ENCODE data around the gene HPSE. TPM values are rescaled to one million over a fixed set of nuclear protein-coding genes. Genes with fewer than 3 reads are reported as not detected.

The HPSE gene
- total RNA-seq, 1 donor from 2014 or later, result 1.8 TPM

- Mint-ChIP-seq H3K4me3 (ENCODE audit: unreplicated experiment) (no peak overlapping the region), H3K9me3 (ENCODE audit: unreplicated experiment) (peaks cover 3% of the 10 kb centered on the region), H3K4me1 (ENCODE audit: low read depth, unreplicated experiment) (no peaks in the 10 kb centered on the region), H3K36me3 (ENCODE audit: unreplicated experiment) (peaks cover 4% of the 10 kb centered on the region), H3K27me3 (ENCODE audit: unreplicated experiment) (no peaks in the 10 kb centered on the region), H3K27ac (ENCODE audit: unreplicated experiment) (no peak overlapping the region)
- TF ChIP-seq CTCF (IDR thresholded peaks at IDR 0.05; ENCODE audit: partially characterized antibody, unreplicated experiment), result no peak
- DNase-seq, result no peak
Measured at GRCh38 chr4:83371936-83372335, 37.3 kb upstream of the HPSE start.

DNA sequence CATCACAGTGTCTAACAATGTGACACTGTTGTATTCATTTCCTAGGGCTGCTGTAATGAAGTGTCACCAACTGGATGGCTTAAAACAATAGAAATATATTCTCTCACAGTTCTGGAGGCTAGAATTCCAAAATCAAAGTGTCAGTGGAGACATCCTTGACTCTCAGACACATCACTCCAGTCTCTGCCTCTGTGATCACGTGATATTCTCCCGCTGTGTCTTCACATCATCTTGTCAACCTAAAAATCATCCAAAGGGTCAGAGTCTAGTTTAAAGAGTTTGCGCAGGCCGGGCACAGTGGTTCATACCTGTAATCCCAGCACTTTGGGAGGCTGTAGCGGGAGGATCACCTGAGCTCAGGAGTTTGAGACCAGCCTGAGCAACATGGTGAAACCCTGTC is 36.6 kb upstream of the HPSE start:
- no peaks in the 10 kb centered on the region for H3K27me3 Mint-ChIP-seq (ENCODE audit: unreplicated experiment)
- peaks cover 2% of the 10 kb centered on the region for H3K36me3 Mint-ChIP-seq (ENCODE audit: unreplicated experiment)
- no peak for DNase-seq
- TF ChIP-seq CTCF (IDR thresholded peaks at IDR 0.05; ENCODE audit: partially characterized antibody, unreplicated experiment), result no peak
- no peaks in the 10 kb centered on the region for H3K4me1 Mint-ChIP-seq (ENCODE audit: low read depth, unreplicated experiment)
- no peak overlapping the region for H3K4me3 Mint-ChIP-seq (ENCODE audit: unreplicated experiment)
- H3K27ac Mint-ChIP-seq (ENCODE audit: unreplicated experiment), result no peak overlapping the region
- H3K9me3 Mint-ChIP-seq (ENCODE audit: unreplicated experiment), result peaks cover 2% of the 10 kb centered on the region

- Mint-ChIP-seq H3K4me3 (ENCODE audit: unreplicated experiment) (no peak overlapping the region), H3K9me3 (ENCODE audit: unreplicated experiment) (no peaks in the 10 kb centered on the region), H3K27me3 (ENCODE audit: unreplicated experiment) (no peaks in the 10 kb centered on the region), H3K36me3 (ENCODE audit: unreplicated experiment) (no peaks in the 10 kb centered on the region), H3K27ac (ENCODE audit: unreplicated experiment) (no peak overlapping the region), H3K4me1 (ENCODE audit: low read depth, unreplicated experiment) (no peaks in the 10 kb centered on the region)
- TF ChIP-seq CTCF (IDR thresholded peaks at IDR 0.05; ENCODE audit: partially characterized antibody, unreplicated experiment), result no peak
- DNase-seq, result no peak
Measured at GRCh38 chr4:83370640-83370906, 35.9 kb upstream of the HPSE start.

DNA sequence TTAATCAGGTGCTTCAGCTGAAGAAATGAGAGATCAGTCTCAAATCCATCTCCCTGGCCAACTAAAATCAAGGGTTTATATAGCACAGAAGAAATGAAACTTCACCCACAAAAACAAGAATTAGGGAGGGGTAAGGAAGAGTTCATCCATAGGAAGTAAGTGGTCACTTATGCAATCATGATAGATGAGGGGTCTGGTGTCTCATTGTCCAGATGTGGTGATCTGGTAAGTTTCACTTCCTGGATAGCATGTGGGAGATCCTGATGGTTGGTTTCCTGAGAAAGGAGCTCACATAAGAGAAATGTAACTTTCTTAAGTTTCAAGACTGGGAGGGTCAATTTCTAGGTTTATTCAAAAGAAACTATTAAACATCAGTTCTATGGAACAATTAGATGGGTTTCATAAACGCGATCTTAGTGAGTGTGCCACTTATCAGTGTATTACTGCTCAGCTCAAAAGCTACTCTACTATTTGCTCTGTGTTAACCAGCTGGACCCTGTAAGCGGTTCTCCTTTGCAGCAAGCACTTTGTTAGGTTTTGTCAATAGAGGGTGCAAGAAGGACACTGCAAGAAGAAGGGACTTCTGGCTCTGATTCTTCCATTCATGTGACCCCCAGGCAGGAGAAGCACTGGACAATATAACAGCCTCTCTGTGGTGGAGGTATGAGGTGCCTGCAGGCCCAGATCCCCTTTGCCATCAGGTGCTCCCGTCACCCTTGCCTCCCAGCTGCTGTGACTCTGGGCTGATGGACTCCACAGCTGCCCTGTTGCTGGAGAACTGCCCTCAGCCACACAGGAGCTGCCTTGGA is 35.4 kb upstream of the HPSE start:
- no peak overlapping the region for H3K27ac Mint-ChIP-seq (ENCODE audit: unreplicated experiment)
- TF ChIP-seq CTCF (IDR thresholded peaks at IDR 0.05; ENCODE audit: partially characterized antibody, unreplicated experiment), result no peak
- no peaks in the 10 kb centered on the region for H3K36me3 Mint-ChIP-seq (ENCODE audit: unreplicated experiment)
- H3K27me3 Mint-ChIP-seq (ENCODE audit: unreplicated experiment), result no peaks in the 10 kb centered on the region
- no peaks in the 10 kb centered on the region for H3K9me3 Mint-ChIP-seq (ENCODE audit: unreplicated experiment)
- H3K4me1 Mint-ChIP-seq (ENCODE audit: low read depth, unreplicated experiment), result no peaks in the 10 kb centered on the region
- no peak for DNase-seq
- H3K4me3 Mint-ChIP-seq (ENCODE audit: unreplicated experiment), result no peak overlapping the region

GRCh38 chr4:83364312-83364711 is 29.7 kb upstream of the HPSE start:
- H3K9me3 Mint-ChIP-seq (ENCODE audit: unreplicated experiment), result no peaks in the 10 kb centered on the region
- no peak for DNase-seq
- no peaks in the 10 kb centered on the region for H3K36me3 Mint-ChIP-seq (ENCODE audit: unreplicated experiment)
- H3K4me1 Mint-ChIP-seq (ENCODE audit: low read depth, unreplicated experiment), result no peaks in the 10 kb centered on the region
- no peak for TF ChIP-seq CTCF (IDR thresholded peaks at IDR 0.05; ENCODE audit: partially characterized antibody, unreplicated experiment)
- H3K27ac Mint-ChIP-seq (ENCODE audit: unreplicated experiment), result no peak overlapping the region
- no peak overlapping the region for H3K4me3 Mint-ChIP-seq (ENCODE audit: unreplicated experiment)
- no peaks in the 10 kb centered on the region for H3K27me3 Mint-ChIP-seq (ENCODE audit: unreplicated experiment)
